ENCODE data around the gene INPP5F.
"Not testable (repeated sequence)": the region's sequence is repeated elsewhere in the genome, so short reads cannot be mapped to it uniquely, and the experiment has no call there.

INPP5F gene

GRCh38 chr10:119703903-119704508 lies 21.8 kb upstream of the INPP5F start:
- no peak for DNase-seq

GRCh38 chr10:119705434-119705831 lies 20.4 kb upstream of the INPP5F start:
- no peak for DNase-seq

- no peak for DNase-seq
Observed at GRCh38 chr10:119706521-119707278, 19.1 kb upstream of the INPP5F start.

GRCh38 chr10:119707331-119707730 lies 18.5 kb upstream of the INPP5F start:
- not testable (repeated sequence) for DNase-seq

- DNase-seq = not testable (repeated sequence)
Observed at GRCh38 chr10:119710935-119711334, 14.9 kb upstream of the INPP5F start.

GRCh38 chr10:119713744-119714483 lies 11.9 kb upstream of the INPP5F start:
- peak in 2 of 58 donors; percentile 28 to 38 for DNase-seq

- DNase-seq = no peak
Observed at GRCh38 chr10:119714484-119714816, 11.4 kb upstream of the INPP5F start.

- DNase-seq = peak in 2 of 58 donors; percentile 11 to 18
Observed at GRCh38 chr10:119715628-119716505, 10.0 kb upstream of the INPP5F start.

- no peak for DNase-seq
Observed at GRCh38 chr10:119723161-119723560, 2.7 kb upstream of the INPP5F start.

- DNase-seq = no peak
Observed at GRCh38 chr10:119723624-119724023, 2.2 kb upstream of the INPP5F start.

- no peak for DNase-seq
Observed at GRCh38 chr10:119724593-119725516, 995 bp upstream of the INPP5F start.

- DNase-seq = peak in 1 of 58 donors; percentile 58
Observed at GRCh38 chr10:119725517-119725827, 378 bp upstream of the INPP5F start.

GRCh38 chr10:119726676-119727261 lies 919 bp downstream of the INPP5F start:
- DNase-seq = no peak

GRCh38 chr10:119728172-119728800 lies 2.4 kb downstream of the INPP5F start:
- no peak for DNase-seq

GRCh38 chr10:119734396-119735332 lies 8.8 kb downstream of the INPP5F start:
- DNase-seq = no peak

GRCh38 chr10:119735451-119735850 lies 9.6 kb downstream of the INPP5F start:
- no peak for DNase-seq

- no peak for DNase-seq
Observed at GRCh38 chr10:119736220-119736619, 10.4 kb downstream of the INPP5F start.

- DNase-seq = no peak
Observed at GRCh38 chr10:119737039-119737663, 11.3 kb downstream of the INPP5F start.
